ENCODE results near the gene UBALD2.

GRCh38 chr17:76268015-76268749 is 3.0 kb downstream of the UBALD2 start:
- no peak for TF ChIP-seq MEF2A (IDR thresholded peaks at IDR 0.05; ENCODE audit: borderline replicate concordance, low read depth)
- TF ChIP-seq RCOR1 (IDR thresholded peaks at IDR 0.05; ENCODE audit: low read length), result no peak
- no peak for TF ChIP-seq CTCF (IDR thresholded peaks at IDR 0.05)
- no peak for TF ChIP-seq SMC3 (IDR thresholded peaks at IDR 0.05; ENCODE audit: low read depth, low read length)
- TF ChIP-seq RFX5 (IDR thresholded peaks at IDR 0.05; ENCODE audit: low read length), result no peak
- no peak for TF ChIP-seq GABPA (IDR thresholded peaks at IDR 0.05; ENCODE audit: low read depth)
